Activated CD8-positive, alpha-beta memory T cell treated with anti-CD3 and anti-CD28 coated beads, Interleukin-2, amount 10 ng/mL, durations not matched to agents 7 days and 5 days (primary cell): ENCODE measurements around the gene PRDM16. TPM values are rescaled to one million over a fixed set of nuclear protein-coding genes. Genes with fewer than 3 reads are reported as not detected.

Experiments used
- microRNA-seq: library from miRNA; unstranded; fragments of <30 nt; microRNA quantifications from one replicate; pipeline ENCODE4 v1.2.0, GENCODE V29; 2022
- total RNA-seq, 2 experiments: library from RNA; stranded (reverse); gene quantifications; one replicate each; pipeline ENCODE4 v1.2.3, GENCODE V29; 2021

Gene PRDM16
- total RNA-seq, 2 experiments from 2014 or later, result not detected

Small RNAs within 50 kb of the gene (microRNA-seq; reads per million reads assigned to microRNA genes)
- gene MIR4251, result not detected

Other genes starting within 250 kb of the PRDM16 start
- not detected for gene ACTRT2, start 47.7 kb upstream of the PRDM16 start, total RNA-seq